H1 (cell line): ENCODE data around the gene SLC16A2.

ENCODE experiments used
- BACH1 ChIP-seq: IDR thresholded peaks from 2 replicates; pipeline ENCODE4 v1.6.1; 2012; ENCODE audit warnings: low read length, improper control_type of control experiment
- BCL11A ChIP-seq, 2 experiments: IDR thresholded peaks; one replicate each; pipeline ENCODE4 v1.6.1; 2011; ENCODE audit warnings: low read depth in 2 of 2, low read length in 2 of 2, mild to moderate bottlenecking in 2 of 2
- BRCA1 ChIP-seq: IDR thresholded peaks from 2 replicates; pipeline ENCODE4 v1.6.1; 2012; ENCODE audit warnings: low read depth, low read length, improper control_type of control experiment
- CHD2 ChIP-seq: IDR thresholded peaks from 2 replicates; pipeline ENCODE4 v1.6.1; 2012; ENCODE audit warnings: low read length, improper control_type of control experiment
- CTCF ChIP-seq, 3 experiments: IDR thresholded peaks; 1 replicate in 2 of 3; 2 replicates in 1 of 3; pipeline versions ENCODE4 v1.5.1 to v1.6.1; 2011; ENCODE audit warnings: low read length in 3 of 3, mild to moderate bottlenecking in 3 of 3, inconsistent platforms in 2 of 3, low read depth in 1 of 3, moderate library complexity in 1 of 3; ENCODE audit not compliant: insufficient read depth in 1 of 3; ENCODE audit errors: control extremely low read depth in 1 of 3
- JUN ChIP-seq: IDR thresholded peaks from 2 replicates; pipeline ENCODE4 v1.6.1; 2011; ENCODE audit warnings: low read depth, mild to moderate bottlenecking, improper control_type of control experiment, low read length
- POLR2A ChIP-seq, 2 experiments: IDR thresholded peaks; 1 replicate in 1 of 2; 2 replicates in 1 of 2; pipeline ENCODE4 v1.6.1; 2011; ENCODE audit warnings: low read depth in 2 of 2, low read length in 2 of 2, mild to moderate bottlenecking in 2 of 2; ENCODE audit errors: control extremely low read depth in 1 of 2
- POU5F1 ChIP-seq: IDR thresholded peaks from 2 replicates; pipeline ENCODE4 v1.6.1; 2011; ENCODE audit warnings: low read depth, mild to moderate bottlenecking, low read length, moderate library complexity
- RAD21 ChIP-seq, 2 experiments: IDR thresholded peaks in 1 of 2; conservative IDR thresholded peaks in 1 of 2; 2 replicates each; pipeline ENCODE4 v1.6.1; 2011; ENCODE audit warnings: low read depth in 2 of 2, low read length in 2 of 2, improper control_type of control experiment in 1 of 2, inconsistent platforms in 1 of 2, mild to moderate bottlenecking in 1 of 2, moderate library complexity in 1 of 2
- TAF1 ChIP-seq: IDR thresholded peaks from 2 replicates; pipeline ENCODE4 v1.6.1; 2011; ENCODE audit warnings: mild to moderate bottlenecking, low read depth, low read length

GRCh38 chrX:74449322-74449936 lies 28.1 kb downstream of the SLC16A2 start:
- TF ChIP-seq CTCF (IDR thresholded peaks at IDR 0.05; ENCODE audit: control extremely low read depth in 1 of 3, insufficient read depth in 1 of 3, low read depth in 1 of 3, low read length in 3 of 3) (no peak), JUN (no peak), TAF1 (no peak), BRCA1 (no peak), RAD21 (IDR thresholded peaks at IDR 0.05 in 1 of 2, conservative IDR thresholded peaks at IDR 0.05 in 1 of 2; ENCODE audit: low read depth in 2 of 2, low read length in 2 of 2) (no peak), CHD2 (no peak), POU5F1 (no peak), BCL11A (IDR thresholded peaks at IDR 0.05; ENCODE audit: low read depth in 2 of 2, low read length in 2 of 2) (no peak), POLR2A (IDR thresholded peaks at IDR 0.05; ENCODE audit: control extremely low read depth in 1 of 2, low read depth in 2 of 2, low read length in 2 of 2) (no peak), BACH1 (no peak)
